Uterus (tissue), 4 donors: ENCODE measurements around the gene IFITM10. TPM values are rescaled to one million over a fixed set of nuclear protein-coding genes. Genes with fewer than 3 reads are reported as not detected.

Experiments used
- DNase-seq, 2 donors: peaks; one replicate each; pipeline ENCODE4 v3.0.0-alpha.2; 2019 to 2020
- H3K27ac ChIP-seq, 2 donors: fragments of 200-600 bp; sonication (generic); 1 replicate in 1 of 2; 2 replicates in 1 of 2; pipeline ENCODE4 v1.5.1; 2016 to 2018
- H3K27me3 ChIP-seq, 2 donors: fragments of 200-600 bp; sonication (generic); one replicate each; pipeline ENCODE4 v1.5.1; 2018 to 2019; ENCODE audit warnings: control low read depth in 1 of 2
- H3K36me3 ChIP-seq, 2 donors: fragments of 200-600 bp; sonication (generic); one replicate each; pipeline ENCODE4 v1.5.1; 2019; ENCODE audit warnings: control low read depth in 1 of 2
- H3K4me1 ChIP-seq, 2 donors: fragments of 200-600 bp; sonication (generic); one replicate each; pipeline ENCODE4 v1.5.1; 2018 to 2019; ENCODE audit warnings: control low read depth in 1 of 2
- H3K4me3 ChIP-seq, 2 donors: fragments of 200-600 bp; sonication (generic); 1 replicate in 1 of 2; 2 replicates in 1 of 2; pipeline ENCODE4 v1.5.1; 2018 to 2019; ENCODE audit warnings: mild to moderate bottlenecking in 1 of 2
- H3K9me3 ChIP-seq, 2 donors: fragments of 200-600 bp; sonication (generic); one replicate each; pipeline ENCODE4 v1.5.1; 2019; ENCODE audit warnings: control low read depth in 1 of 2
- CTCF ChIP-seq, 4 experiments: fragments of 200-600 bp in 2 of 4; fragments of 450-650 bp in 2 of 4; sonication (generic) in 2 of 4; IDR thresholded peaks; one replicate each; pipeline ENCODE4 v1.5.1; 2016 to 2019; ENCODE audit warnings: antibody characterized with exemption in 4 of 4, mild to moderate bottlenecking in 2 of 4, moderate library complexity in 1 of 4
- POLR2A ChIP-seq, 2 donors: fragments of 450-650 bp; IDR thresholded peaks; one replicate each; pipeline ENCODE4 v1.6.1; 2016; ENCODE audit warnings: antibody characterized with exemption in 2 of 2, mild to moderate bottlenecking in 1 of 2, moderate library complexity in 1 of 2
- intact Hi-C: fragments of 100-400 bp; cut with DNase I; formaldehyde crosslinking; loops from one replicate; pipeline ENCODE4 v1.15.1; 2023; ENCODE audit warnings: low total_unique reads
- total RNA-seq, 4 donors: library from RNA; depleted of rRNA in 3 of 4; stranded (reverse); fragments of >200 nt in 3 of 4; gene quantifications; one replicate each; pipeline versions ENCODE4 v1.1.0 to v1.2.4, GENCODE V29; 2014 to 2023
- donor health status: DM: yes; HTN: yes; CAD: no.

Gene IFITM10
- total RNA-seq, 4 donors from 2014 or later: 0.85 TPM; not detected in 3

GRCh38 chr11:1761857-1762536, 11.6 kb upstream of the IFITM10 start:
- Histone ChIP-seq H3K27ac (peak overlapping the region; percentile 70 to 85), H3K36me3 (no peaks in the 10 kb centered on the region), H3K27me3 (no peaks in the 10 kb centered on the region), H3K4me3 (peak overlapping the region in 1 of 2 donors; percentile 77), H3K4me1 (peaks cover 0 to 13% of the 10 kb centered on the region in 2 donors), H3K9me3 (no peaks in the 10 kb centered on the region)
- DNase-seq: no peak
- intact Hi-C loops: no loop called here
- no peak for TF ChIP-seq CTCF (IDR thresholded peaks at IDR 0.05)
- TF ChIP-seq POLR2A (IDR thresholded peaks at IDR 0.05): no peak

GRCh38 chr11:1761110-1761856, 10.9 kb upstream of the IFITM10 start:
- intact Hi-C loops: no loop called here
- DNase-seq: no peak
- no peaks in the 10 kb centered on the region for H3K27me3 ChIP-seq
- H3K4me1 ChIP-seq: peaks cover 0 to 13% of the 10 kb centered on the region in 2 donors
- no peak for TF ChIP-seq CTCF (IDR thresholded peaks at IDR 0.05)
- no peak for TF ChIP-seq POLR2A (IDR thresholded peaks at IDR 0.05)
- H3K4me3 ChIP-seq: no peak overlapping the region
- H3K27ac ChIP-seq: peak overlapping the region; percentile 30 to 85
- no peaks in the 10 kb centered on the region for H3K36me3 ChIP-seq
- H3K9me3 ChIP-seq: no peaks in the 10 kb centered on the region

GRCh38 chr11:1760351-1761109, 10.1 kb upstream of the IFITM10 start:
- Histone ChIP-seq H3K9me3 (no peaks in the 10 kb centered on the region), H3K4me3 (no peak overlapping the region), H3K4me1 (peaks cover 0 to 13% of the 10 kb centered on the region in 2 donors), H3K27ac (peak overlapping the region; percentile 30 to 69), H3K36me3 (no peaks in the 10 kb centered on the region), H3K27me3 (no peaks in the 10 kb centered on the region)
- no peak for TF ChIP-seq CTCF (IDR thresholded peaks at IDR 0.05)
- TF ChIP-seq POLR2A (IDR thresholded peaks at IDR 0.05): no peak
- DNase-seq: peak; percentile 51 to 60
- intact Hi-C loops: no loop called here

GRCh38 chr11:1759851-1760220, 9.4 kb upstream of the IFITM10 start:
- TF ChIP-seq POLR2A (IDR thresholded peaks at IDR 0.05) (no peak), CTCF (IDR thresholded peaks at IDR 0.05) (no peak)
- H3K4me1 ChIP-seq: peaks cover 0 to 13% of the 10 kb centered on the region in 2 donors
- H3K36me3 ChIP-seq: no peaks in the 10 kb centered on the region
- H3K4me3 ChIP-seq: no peak overlapping the region
- no peaks in the 10 kb centered on the region for H3K27me3 ChIP-seq
- intact Hi-C loops: no loop called here
- H3K9me3 ChIP-seq: no peaks in the 10 kb centered on the region
- DNase-seq: no peak
- H3K27ac ChIP-seq: no peak overlapping the region
